NCI-H82 (cell line): ENCODE data around the gene TTC24.
A peak's percentile ranks its signal among the peaks of the same experiment; 100 is the strongest.
"Not testable (repeated sequence)": the region's sequence is repeated elsewhere in the genome, so short reads cannot be mapped to it uniquely, and the experiment has no call there.

Source experiments
- DNase-seq: peaks from one replicate; lab custom pipeline; 2025; lab: John Stamatoyannopoulos, UW

The TTC24 gene

DNA sequence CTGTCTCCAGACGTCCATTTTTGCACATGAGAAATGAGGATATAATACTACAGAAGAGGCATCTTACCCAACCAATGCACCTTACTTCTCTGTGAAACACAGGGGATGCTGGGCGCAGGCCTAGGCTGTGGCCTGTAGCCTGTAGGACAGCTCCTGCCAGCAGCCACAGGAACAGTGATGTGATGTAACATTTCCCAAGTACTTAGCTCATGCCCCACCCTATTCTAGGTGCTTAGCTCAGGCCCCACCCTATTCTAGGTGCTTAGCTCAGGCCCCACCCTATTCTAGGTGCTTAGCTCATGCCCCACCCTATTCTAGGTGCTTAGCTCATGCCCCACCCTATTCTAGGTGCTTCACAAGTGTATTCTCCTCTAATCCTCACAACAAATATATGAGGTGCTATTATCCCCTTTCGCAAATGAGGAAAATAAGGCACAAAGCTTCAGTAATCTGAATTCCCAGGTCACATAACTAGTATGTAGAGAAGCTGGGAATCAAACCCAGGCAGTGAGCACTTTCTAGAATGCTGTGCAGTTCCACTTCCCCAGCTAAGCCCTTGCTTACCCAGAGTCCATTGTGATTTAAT, 7.5 kb downstream of the TTC24 start:
- no peak for DNase-seq

DNA sequence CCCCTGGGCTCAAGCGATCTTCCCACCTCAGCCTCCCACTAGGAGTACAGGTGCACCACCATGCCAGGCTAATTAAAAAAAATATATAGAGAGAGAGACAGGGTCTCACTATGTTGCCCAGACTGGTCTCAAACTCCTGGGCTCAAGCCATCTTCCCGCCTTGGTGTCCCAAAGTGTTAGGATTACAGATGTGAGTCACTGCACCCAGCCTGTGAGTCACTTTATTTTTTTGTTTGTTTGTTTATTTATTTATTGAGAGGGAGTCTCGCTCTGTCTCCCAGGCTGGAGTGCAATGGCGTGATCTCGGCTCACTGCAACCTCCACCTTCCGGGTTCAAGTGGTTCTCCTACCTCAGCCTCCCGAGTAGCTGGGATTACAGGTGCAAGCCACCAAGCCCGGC, 8.4 kb downstream of the TTC24 start:
- DNase-seq, result not testable (repeated sequence)

DNA sequence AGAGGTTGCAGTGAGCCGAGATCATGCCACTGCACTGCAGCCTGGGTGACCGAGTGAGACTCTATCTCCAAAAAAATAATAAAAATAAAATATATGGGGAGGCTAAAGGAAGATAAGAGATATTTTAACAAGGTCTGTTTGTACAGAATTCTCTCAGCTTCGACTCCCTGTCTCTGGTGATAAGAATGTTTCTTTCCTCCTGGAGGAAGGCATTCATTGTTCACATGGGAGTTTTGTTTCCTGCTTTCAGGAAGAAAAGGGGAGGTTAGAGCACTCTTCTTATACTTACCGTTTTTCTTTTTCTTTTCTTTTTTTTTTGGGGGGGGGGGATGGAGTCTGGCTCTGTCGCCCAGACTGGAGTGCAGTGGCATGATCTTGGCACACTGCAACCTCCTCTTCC, 10.0 kb downstream of the TTC24 start:
- no peak for DNase-seq

GRCh38 chr1:156590326-156591180, 11.0 kb downstream of the TTC24 start:
- peak; percentile 52 for DNase-seq

DNA sequence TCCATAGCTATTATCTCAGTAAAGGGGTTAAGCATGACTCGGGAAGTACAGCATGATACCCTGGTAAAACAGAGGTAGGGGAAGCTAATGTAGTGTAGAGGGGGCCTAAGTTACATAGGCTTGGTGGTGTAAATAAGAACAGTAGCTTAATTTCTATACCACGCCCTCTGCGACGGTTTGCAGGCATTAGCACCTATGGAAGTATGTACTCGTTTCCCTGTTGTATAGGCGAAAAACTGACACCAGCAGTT, 11.6 kb downstream of the TTC24 start:
- DNase-seq, result peak; percentile 75

DNA sequence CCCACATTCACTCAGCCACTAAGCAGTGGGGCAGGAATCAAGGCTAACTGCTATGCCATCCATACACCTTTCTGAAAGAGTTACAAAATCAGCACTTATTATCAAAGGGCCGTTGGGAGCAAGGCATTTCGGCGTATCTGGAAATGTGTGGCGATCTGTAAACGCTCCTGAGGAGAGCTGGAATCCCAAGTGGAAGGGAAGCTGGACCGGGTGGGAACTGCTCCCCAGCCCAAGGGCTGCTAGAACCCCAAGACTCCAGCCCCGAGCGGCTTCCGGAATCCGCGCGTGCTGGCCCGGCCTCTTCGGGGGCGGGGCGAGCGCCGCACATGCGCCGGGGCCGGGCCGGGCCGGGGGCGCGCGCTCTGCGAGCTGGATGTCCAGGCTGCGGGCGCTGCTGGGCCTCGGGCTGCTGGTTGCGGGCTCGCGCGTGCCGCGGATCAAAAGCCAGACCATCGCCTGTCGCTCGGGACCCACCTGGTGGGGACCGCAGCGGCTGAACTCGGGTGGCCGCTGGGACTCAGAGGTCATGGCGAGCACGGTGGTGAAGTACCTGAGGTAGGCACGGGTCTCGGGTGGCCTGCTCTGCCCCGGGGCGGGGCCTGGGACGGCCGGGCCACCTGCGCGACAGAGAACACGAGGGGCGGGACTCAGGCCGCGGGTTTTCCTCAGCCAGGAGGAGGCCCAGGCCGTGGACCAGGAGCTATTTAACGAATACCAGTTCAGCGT, 12.1 kb downstream of the TTC24 start, which contains the start of gene NAXE:
Gene NAXE (plus strand): TSS at position 345 of the 726 bp plus-strand sequence. CDS start 29 bp downstream, at position 374.
- DNase-seq, result peak; percentile 85

DNA sequence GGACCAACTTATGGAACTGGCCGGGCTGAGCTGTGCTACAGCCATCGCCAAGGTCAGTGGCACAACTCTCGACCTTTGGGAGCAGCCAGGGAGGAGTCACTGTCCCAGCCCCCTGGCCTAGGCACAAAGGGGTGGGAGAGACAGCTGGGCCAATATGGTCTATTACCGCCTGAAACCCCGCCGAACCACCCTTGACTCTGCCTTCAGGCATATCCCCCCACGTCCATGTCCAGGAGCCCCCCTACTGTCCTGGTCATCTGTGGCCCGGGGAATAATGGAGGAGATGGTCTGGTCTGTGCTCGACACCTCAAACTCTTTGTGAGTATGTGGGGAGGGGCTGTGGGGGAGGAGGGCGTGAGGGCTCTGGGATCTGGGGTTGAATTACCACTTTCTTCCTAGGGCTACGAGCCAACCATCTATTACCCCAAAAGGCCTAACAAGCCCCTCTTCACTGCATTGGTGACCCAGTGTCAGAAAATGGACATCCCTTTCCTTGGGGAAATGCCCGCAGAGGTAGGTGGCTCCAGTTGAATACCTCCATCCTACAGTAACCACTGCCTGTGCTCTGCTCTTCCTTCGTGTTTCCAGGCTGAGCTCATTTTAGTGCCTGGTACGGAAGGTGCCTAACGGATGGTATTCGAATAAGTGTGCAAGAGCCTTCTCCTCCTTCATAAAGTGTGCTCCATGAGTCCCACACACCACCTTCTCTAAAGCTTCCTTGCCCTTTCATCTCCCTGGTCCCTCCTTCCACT, 12.8 kb downstream of the TTC24 start:
- no peak for DNase-seq

GRCh38 chr1:156592910-156593660, 13.6 kb downstream of the TTC24 start:
- no peak for DNase-seq

DNA sequence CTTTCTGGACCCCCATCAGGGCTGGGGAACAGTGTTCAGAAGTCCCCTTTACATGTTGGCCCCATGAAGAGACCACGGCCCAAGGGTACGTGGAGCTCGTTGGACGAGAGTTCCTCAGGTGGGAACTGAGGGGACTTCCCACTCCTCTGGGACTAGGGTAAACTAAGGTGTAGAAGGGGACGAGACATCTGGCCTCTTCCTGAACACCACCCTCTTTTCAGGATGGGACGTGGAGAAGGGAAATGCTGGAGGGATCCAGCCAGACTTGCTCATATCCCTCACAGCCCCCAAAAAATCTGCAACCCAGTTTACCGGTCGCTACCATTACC, 14.1 kb downstream of the TTC24 start:
- DNase-seq, result no peak

DNA sequence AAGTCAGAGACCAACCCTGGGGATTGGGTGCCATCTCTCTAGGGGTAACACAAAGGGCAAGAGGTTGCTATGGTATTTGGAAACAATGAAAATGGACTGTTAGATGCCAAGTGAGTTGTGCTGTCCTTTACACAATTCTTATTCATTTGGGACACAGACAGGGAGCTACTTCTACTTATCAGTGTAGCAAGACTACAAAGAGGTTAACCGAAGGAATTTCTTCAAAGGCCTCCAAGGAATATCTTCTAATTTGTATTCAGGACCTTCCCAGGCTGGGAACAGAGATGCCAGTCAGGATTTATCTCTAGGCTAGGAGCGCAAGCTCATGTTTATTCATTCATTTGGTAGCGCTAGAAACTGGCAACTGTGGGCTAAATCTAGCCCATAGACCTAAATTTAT, 14.7 kb downstream of the TTC24 start:
- no peak for DNase-seq

DNA sequence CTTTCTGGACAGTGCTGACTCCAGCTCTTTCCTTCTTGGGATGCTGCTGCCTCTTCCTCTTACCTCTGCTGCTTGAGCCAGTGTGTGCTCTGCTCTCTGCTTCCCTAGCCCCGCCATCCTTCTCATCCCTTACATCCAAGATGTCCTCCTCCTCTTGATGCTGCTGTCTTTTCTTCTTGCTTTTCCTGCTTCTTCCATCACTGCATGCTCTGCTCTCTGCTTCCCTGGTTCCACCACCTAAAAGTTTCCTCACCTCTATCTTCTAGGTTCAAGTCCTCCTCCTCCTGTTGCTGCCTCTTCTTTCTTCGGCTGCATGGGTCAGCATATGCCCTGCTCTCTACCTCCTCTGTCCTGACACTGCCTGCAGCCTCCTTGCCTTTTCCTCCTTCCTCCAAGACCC, 15.5 kb downstream of the TTC24 start:
- no peak for DNase-seq

GRCh38 chr1:156596426-156596825, 16.9 kb downstream of the TTC24 start:
- DNase-seq, result no peak

DNA sequence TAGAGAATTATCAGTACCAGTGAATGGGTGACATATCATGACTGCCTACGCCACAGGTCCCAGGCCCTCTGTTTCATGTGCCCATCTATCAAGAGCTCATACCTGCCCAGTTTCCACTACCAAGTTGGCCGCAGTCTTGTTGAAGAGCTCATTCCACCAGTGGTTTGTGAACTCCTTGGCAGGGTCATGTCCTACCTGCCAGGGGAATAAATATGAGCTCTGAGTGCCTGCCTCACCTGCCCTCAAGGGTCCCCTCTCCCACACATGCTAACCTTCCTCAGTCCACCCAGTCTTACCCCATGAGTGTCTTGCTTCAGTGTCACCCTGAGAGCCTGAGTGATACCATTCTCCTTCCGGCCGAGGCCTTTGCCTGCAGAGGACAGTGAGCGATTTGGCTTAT, 18.6 kb downstream of the TTC24 start:
- DNase-seq, result no peak

DNA sequence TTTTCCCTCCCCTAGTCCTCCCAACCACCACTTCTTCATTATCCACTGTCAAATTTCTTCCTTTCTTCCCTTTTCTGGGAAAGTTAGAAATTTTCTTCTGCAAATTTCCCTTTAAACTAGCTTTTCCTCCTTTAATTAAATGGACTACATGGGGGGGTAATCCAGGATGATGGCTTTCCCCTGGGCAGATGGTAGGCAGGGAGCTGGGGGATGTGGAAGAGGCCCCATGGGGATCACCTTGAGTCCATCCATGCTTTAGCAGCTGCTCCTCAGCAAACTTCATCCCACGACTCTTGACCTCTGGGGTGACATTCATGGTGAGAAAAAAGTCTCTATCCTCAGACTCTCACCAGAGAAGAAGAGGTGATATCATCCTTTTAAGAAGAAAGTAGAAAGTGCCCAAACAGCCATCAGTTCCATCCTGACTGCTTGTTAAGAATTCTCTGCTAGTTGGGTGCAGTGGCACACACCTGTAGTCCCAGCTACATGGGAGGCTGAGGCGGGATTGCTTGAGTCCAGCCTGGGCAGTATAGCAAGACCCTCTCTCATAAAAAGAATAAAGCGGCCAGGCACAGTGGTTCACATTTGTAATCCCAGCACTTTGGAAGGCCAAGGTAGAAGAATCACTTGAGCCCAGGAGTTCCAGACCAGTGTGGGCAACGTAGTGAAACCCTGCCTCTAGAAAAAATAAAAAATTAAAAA, 19.4 kb downstream of the TTC24 start:
- peak; percentile 58 for DNase-seq

- peak; percentile 33 for DNase-seq
Observed at GRCh38 chr1:156599811-156600210, 20.3 kb downstream of the TTC24 start.

- no peak for DNase-seq
Observed at GRCh38 chr1:156600733-156601121, 21.2 kb downstream of the TTC24 start.

GRCh38 chr1:156601122-156601830, 21.8 kb downstream of the TTC24 start, which contains the start of gene GPATCH4:
TSS of gene GPATCH4 (minus strand) at chr1:156601479.
- peak; percentile 88 for DNase-seq

DNA sequence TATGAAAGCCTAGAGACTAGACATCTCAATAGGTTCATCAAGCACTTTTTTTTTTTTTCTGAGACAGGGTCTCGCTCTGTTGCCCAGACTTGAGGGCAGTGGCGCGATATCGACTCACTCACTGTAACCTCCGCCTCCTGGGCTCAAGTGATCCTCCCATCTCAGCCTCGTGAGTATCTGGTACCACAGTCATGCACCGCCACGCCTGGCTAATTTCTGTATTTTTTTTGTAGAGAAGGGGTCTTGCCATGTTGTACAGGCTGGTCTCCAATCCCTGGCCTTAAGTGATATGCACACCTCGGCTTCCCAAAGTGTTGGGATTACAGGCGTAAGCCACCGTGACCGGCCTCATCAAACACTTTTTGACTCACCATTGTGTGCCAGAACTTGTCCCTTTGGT, 22.4 kb downstream of the TTC24 start:
- DNase-seq, result no peak

- peak; percentile 52 for DNase-seq
Observed at GRCh38 chr1:156602557-156602993, 23.1 kb downstream of the TTC24 start.

DNA sequence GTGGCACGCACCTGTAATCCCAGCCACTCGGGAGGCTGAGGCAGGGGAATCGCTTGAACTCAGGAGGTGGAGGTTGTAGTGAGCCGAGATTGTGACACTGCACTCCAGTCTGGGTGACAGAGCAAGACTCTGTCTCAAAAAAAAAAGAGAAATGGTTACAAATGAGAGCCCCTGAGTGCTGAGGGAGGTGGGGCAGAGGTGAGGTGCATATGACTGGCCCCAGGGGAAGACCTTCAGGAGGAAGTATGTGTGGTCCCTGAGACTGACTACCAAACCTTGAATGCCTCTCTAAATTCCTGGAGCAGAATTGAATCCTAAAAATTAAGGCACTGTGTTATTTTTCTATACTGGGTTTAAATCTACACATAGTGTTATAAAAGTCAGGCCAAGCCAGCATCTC, 27.8 kb downstream of the TTC24 start:
- not testable (repeated sequence) for DNase-seq
